ENCODE results near the gene C5orf47. TPM values are rescaled to one million over a fixed set of nuclear protein-coding genes. Genes with fewer than 3 reads are reported as not detected.
A peak's percentile ranks its signal among the peaks of the same experiment; 100 is the strongest.

Gene C5orf47
- total RNA-seq, 1 donor from 2014 or later = not detected

DNA sequence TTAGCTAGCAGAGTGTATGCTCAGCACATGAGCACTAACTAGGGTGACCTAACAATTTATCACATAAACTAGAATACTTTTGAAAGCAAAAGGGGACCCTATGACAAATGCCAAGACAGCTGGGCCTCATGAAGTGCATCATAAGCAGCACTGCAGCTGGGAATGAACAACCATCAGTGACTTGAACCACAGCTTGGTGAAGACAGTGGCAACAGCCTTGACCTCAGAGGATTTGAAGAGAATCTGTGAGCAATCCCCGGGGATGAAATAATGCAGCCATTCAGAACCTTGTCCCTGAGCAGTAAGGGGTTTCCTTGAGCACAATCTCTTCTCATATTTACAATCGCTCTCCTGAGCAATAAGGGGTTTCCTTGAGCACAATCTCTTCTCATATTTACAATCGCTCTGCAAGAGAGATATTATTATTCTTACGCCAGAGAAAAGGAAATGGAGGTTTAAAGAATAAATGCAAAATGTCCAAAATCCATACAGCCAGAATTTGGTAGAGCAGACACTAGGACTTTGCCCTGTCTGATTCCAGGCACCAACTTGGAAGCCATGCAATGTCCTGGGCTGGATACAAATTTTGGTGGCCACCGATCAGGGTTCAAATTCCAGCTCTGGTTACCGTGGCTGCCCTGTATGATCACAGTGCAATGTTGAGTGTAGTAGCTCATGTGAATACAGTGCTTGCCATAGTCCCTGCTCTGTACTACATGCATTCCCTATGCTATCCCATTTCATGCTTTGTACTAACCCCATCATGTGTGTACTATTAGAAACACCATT is 55.7 kb downstream of the C5orf47 start:
- no peak for DNase-seq (ENCODE audit: low read depth in 2 of 2)

DNA sequence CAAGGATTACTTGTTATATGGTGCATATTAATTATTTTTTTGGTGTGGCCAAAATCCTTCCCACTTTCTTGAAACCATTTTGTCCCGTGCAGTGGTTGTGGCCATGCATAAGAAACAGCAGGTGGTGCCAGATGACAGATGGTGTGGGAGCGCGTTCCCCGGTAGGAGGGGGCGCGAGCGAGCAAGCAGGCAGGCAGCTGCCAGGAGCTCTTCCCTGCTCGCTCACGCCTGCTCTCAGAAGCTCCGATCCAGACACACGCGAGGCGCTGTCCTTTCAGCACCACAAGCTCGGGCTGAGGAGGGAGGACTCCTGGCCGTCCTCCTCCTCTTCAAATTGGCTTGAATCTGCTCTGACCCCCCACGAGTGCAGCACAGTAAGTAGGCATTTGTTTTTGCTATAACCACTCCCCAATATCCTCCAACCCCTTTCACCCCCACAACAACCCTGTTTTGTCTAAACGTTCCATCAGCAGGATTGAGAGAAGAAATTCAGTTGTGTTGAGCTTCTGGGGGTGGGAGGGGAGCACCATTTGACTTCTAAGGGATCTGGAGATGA is 56.6 kb downstream of the C5orf47 start, which contains the start of gene NSG2:
TSS of gene NSG2 (plus strand) at position 237 of the 556 bp plus-strand sequence. CDS start 1,050 bp downstream, outside the sequence.
- peak; percentile 85 for DNase-seq (ENCODE audit: low read depth in 2 of 2)

DNA sequence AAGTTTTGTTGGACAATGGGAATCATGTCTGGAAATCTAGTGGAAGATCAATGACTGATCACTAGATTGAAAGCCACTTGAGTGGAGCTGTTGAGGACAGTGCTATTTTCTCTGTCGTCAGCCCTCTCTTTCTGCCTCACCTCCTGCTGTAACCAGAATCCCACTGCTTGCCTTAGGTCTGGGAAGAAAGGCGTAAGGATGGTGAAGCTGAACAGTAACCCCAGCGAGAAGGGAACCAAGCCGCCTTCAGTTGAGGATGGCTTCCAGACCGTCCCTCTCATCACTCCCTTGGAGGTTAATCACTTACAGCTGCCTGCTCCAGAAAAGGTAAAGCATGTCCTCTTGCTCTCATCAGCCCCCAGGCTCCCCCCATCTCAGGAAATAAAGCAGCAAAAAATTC is 57.6 kb downstream of the C5orf47 start:
- DNase-seq (ENCODE audit: low read depth in 2 of 2) = no peak

DNA sequence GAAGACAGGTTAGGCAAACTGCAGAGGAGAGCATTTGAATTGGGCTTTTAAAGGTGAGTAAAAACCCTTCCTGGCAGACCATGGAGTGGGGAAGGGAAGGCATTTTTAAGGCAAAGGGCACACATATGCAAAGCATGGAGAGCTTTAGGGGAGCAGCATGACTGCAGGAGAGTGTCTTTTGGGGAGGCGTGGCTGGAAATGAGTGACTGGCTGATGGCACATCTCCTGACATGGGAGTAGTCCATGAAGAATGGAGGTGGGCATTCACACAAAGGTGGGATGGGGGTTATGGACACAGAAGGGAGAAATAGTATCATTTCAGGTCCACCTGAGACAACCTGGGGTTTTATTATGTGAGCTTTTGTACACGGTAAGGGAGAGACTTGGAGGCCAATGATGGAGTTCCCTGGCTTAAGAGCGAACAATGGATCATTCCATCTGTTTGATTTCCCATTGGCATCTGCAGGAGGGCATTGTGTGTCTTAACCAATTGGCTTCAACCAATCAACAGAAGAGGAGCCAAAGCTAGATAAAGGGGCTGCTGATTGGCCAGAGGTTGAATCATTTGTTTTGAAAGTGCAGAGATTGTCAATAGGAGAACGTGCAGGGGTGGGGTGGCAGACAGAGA is 58.6 kb downstream of the C5orf47 start:
- no peak for DNase-seq (ENCODE audit: low read depth in 2 of 2)

DNA sequence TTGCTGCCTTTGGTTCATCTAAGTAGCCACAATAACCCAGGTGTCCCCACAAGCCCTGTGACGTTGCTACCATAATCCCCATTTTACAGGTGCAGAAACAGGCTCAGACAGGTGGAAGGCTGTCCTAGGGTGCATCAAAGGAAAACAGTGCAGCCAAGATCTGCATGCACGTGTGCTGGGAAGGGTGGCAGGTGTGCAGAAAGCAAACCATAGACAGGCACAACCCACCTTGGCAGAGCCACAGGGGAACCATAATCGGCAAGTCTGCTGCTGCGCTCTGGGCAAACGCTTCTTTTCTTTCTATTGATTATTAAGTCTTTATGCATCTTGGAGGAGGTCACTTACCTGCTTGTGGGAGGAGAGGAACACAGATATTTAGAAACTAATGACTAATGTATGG is 63.7 kb downstream of the C5orf47 start:
- no peak for DNase-seq (ENCODE audit: low read depth in 2 of 2)

DNA sequence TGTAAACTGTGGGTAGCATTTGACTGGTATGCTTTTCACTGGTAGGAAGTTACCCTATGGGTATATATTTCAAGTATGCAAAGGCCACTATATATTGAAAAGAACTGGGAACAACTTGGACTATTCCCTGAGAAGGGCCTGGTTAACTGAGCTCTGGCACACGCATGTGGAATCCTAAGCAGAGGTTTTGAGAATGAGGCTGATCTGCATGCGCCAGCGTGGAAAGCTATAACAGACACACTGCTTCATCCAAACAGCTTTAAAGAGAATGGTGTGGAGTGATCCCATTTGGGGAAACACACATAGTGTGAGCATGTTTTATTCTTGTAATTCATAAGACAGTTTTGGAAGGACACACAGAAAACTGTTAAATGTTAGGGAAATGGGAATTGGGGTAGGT is 64.9 kb downstream of the C5orf47 start:
- no peak for DNase-seq (ENCODE audit: low read depth in 2 of 2)

Other genes with a start within 250 kb of the C5orf47 start
- gene CPEB4, start 100.8 kb upstream of the C5orf47 start, total RNA-seq = 10.0 and 22.8 TPM in 2 replicates
- not detected in 2 replicates for gene NSG2, start 56.5 kb downstream of the C5orf47 start, total RNA-seq